NK-92 (cell line): ENCODE data around the gene NFKB2.

ENCODE experiments used
- DNase-seq: peaks from one replicate; lab custom pipeline; 2025; ENCODE audit not compliant: unreplicated experiment; lab: John Stamatoyannopoulos, UW

Gene NFKB2

GRCh38 chr10:102408728-102409603 is 13.5 kb downstream of the NFKB2 start:
- no peak for DNase-seq

GRCh38 chr10:102409604-102410428 is 14.3 kb downstream of the NFKB2 start:
- DNase-seq = no peak

GRCh38 chr10:102410429-102411073 is 15.0 kb downstream of the NFKB2 start:
- no peak for DNase-seq

GRCh38 chr10:102411341-102412255 is 16.1 kb downstream of the NFKB2 start:
- DNase-seq = no peak

GRCh38 chr10:102412293-102412692 is 16.8 kb downstream of the NFKB2 start:
- no peak for DNase-seq

- DNase-seq = no peak
Measured at GRCh38 chr10:102413053-102413705, 17.7 kb downstream of the NFKB2 start.

GRCh38 chr10:102413806-102414561 is 18.5 kb downstream of the NFKB2 start:
- DNase-seq = no peak

- DNase-seq = no peak
Measured at GRCh38 chr10:102414749-102415148, 19.2 kb downstream of the NFKB2 start.

GRCh38 chr10:102416283-102416682 is 20.8 kb downstream of the NFKB2 start:
- no peak for DNase-seq

GRCh38 chr10:102416695-102417094 is 21.2 kb downstream of the NFKB2 start:
- no peak for DNase-seq

- no peak for DNase-seq
Measured at GRCh38 chr10:102418622-102419268, 23.2 kb downstream of the NFKB2 start, which contains the start of gene PSD. Gene PSD (minus strand): TSS chr10:102418785. CDS start chr10:102417038, 1,747 bp downstream.

GRCh38 chr10:102419269-102420180 is 24.0 kb downstream of the NFKB2 start:
- DNase-seq = no peak

GRCh38 chr10:102420181-102420713 is 24.7 kb downstream of the NFKB2 start:
- DNase-seq = no peak

- DNase-seq = peak; percentile 73
Measured at GRCh38 chr10:102420714-102421506, 25.4 kb downstream of the NFKB2 start, which contains the start of gene FBXL15. Gene FBXL15 (plus strand): TSS chr10:102420836. CDS start chr10:102421130, 294 bp downstream.

- no peak for DNase-seq
Measured at GRCh38 chr10:102421507-102421756, 25.9 kb downstream of the NFKB2 start.

GRCh38 chr10:102421757-102422512 is 26.4 kb downstream of the NFKB2 start:
- DNase-seq = no peak
